GM19035 (cell line): ENCODE results near the gene ZRANB3.
"Not testable (repeated sequence)": the region's sequence is repeated elsewhere in the genome, so short reads cannot be mapped to it uniquely, and the experiment has no call there.

Experiments
- ATAC-seq: cut with Tn5 transposase; IDR thresholded peaks from one replicate; pipeline ENCODE4 v1.9.1; 2021; ENCODE audit not compliant: unreplicated experiment

Gene ZRANB3

DNA sequence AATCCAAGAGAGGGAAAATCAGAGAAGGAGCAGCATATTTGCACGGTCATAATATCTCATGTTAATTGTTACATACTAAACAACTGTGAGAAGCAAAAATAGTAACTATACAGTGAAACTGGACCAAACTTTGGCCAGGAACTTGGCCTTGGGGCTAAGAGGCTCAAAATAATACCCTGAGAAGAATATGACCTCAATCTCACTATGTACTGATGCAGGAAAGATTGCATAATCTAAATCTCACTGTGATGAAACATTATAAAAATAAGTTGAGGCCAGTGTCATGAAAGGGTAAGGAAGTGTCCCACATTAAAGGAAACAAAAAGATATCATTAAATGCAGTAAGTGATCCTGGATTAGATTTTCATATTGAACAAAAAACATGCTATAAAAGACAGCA is 36.5 kb downstream of the ZRANB3 start:
- no peak for ATAC-seq

DNA sequence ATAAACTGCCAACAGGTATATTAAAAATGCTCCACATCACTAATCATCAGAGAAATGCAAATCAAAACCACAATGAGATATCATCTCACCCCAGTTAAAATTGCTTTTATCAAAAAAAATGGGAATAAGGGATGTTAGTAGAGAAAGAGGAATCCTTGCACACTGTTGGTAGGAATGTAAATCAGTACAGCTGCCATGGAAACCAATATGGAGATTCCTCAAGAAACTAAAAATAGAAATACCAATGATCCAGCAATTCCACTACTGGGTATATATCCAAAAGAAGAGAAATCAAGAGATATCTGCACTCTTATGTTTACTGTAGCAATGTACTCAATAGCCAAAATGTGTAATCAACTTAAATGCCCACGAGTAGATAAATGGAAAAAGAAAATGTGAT is 40.6 kb downstream of the ZRANB3 start:
- no peak for ATAC-seq

DNA sequence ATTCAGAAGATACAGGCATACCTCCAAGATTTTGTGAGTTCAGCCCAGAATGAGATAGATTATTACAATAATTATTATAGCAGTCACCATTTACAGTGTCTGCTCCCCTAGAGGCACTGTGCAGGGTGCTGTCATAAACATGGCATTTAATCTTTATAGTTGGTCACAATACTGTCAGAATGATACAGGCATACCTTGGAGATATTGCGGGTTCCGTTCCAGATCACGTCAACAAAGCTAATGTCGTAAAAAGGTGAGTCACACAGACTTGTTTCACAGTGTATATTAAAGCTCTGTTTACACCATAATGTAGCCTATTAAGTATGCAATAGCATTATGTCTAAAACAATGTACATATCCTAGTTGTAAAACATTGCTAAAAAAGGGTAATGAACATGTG is 45.6 kb downstream of the ZRANB3 start:
- no peak for ATAC-seq

DNA sequence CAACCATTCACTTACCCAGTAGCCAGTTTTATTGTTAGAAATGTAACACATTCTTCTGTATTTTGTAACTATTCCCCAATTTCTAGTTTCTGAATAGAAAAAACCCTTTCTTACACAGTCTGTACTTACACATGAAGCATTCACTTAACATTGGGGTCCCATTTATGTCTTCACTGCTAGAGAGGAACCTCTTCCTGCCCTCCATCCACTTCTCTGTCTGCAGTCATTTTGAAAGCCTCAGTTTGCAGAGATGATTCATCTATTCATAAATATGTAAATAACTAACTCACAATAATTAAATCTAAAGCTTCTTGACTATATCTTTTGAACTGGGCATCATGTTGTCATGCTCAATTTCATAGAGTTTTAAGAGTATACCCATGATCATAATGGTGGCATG is 55.9 kb downstream of the ZRANB3 start:
- ATAC-seq, result no peak

DNA sequence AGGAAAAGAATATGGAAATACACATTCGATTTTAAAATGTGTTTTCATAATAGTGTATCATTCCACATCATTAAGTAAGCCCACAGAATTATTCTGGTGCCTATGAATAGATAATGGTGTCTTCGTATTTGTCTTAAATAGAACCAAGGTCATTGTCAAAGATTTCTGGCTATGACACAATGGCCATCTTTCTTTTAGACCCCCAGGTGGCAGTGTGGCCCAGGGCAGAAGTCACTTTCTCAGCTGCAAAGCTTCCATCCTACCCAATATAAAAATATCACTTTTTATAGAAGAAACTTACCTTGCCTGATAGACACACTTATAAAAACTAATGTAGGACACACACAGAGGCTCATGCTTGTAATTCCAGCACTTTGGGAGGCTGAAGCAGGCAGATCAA is 57.5 kb downstream of the ZRANB3 start:
- no peak for ATAC-seq

DNA sequence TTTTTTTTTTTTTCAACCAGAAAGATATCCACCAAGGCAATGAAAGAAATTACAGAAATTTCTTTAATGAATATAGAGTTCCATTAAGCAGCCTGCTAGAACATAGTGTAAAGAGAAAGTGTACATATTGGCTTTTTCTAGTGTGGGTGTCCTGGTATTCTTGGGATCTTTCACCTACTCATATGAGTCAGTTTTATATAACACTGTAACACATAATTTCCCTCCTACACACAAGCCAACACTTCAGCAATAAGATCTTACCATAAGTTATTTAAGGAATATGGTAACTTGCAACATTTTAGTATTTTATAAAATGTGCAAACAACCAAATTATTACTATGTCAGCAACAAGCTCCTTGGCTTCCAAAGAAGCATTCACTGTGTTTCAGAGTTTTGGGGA is 59.9 kb downstream of the ZRANB3 start:
- ATAC-seq, result no peak

DNA sequence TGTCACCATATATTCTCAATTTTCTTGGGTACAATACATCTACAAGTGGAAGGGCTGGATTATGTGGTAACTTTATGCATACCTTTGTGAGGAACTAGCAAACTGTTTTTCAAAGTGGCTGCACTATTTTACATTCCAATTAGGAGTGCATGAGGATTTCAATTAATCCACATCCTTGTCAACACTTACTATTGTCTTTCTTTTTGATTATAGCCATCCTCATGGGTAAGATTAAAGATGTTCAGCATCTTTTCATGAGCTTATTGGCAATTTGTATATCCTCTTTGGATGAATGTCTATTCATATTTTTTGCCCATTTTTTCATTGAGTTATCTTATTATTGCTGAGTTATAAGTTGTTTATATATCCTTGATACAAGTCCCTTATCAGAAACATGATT is 73.7 kb downstream of the ZRANB3 start:
- ATAC-seq, result no peak

DNA sequence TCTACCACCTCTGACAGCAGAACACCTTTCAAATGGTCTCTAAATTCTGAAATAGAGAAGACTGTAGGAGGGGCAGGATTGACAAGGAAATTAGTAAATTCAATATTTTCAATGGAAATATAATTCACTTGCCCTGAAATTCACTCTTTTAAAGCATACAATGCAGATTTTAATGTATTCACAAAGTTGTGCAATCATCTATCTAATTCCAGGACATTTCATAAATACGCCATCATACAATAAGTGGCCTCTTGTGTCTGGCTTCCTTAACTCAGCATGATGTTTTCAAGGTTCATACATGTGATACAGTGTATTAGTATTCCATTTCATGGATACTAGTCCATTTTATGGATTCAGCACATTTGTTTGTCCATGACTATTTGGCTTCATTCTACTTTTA is 74.2 kb downstream of the ZRANB3 start:
- no peak for ATAC-seq

DNA sequence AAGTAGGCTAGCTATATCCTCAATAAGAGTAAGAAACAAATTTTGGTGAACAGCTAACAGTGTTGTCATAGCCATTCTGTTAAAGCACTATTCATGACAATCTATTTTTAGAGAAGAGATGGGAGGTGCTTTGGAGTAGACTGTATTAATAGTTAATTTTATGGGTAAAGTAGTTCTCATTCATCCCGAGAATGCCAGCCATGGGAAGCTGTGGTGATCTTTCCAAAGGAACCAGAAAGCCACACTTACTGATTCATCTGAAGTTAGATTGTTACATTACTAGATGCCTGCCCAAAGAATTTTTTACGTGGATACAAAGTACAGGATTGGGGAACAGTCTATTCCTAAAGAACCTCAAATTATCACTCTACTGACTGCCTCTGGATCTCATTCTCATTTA is 74.6 kb downstream of the ZRANB3 start:
- ATAC-seq, result no peak

DNA sequence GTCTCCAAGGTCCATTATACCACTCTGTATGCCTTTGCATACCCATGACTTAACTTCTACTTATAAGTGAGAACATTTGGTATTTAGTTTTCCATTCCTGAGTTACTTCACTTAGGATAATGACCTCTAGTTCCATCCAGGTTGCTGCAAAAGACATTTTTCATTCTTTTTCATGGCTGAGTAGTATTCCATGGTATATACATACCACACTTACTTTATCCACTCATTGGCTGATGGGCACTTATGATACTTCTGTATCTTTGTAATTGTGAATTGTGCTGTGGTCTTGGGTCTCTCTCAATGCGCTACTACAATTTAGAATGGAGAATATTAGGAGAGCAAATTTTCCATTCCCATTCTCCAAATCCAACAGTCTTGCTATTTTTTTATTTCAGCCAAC is 76.4 kb downstream of the ZRANB3 start:
- ATAC-seq, result no peak

DNA sequence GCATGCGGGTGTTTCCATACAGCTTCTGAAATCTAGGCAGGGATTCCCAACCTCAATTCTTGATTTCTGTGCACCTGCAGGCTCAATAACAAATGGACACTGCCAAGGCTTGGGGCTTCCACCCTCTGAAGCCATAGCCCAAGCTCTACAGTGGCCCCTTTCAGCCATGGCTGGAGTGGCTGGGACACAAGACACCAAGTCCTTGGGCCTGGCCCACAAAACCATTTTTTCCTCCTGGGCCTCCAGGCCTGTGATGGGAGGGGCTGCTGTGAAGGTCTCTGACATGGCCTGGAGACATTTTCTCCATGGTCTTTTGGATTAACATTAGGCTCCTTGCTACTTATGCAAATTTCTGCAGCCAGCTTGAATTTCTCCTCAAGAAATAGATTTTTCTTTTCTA is 78.0 kb downstream of the ZRANB3 start:
- ATAC-seq, result not testable (repeated sequence)

DNA sequence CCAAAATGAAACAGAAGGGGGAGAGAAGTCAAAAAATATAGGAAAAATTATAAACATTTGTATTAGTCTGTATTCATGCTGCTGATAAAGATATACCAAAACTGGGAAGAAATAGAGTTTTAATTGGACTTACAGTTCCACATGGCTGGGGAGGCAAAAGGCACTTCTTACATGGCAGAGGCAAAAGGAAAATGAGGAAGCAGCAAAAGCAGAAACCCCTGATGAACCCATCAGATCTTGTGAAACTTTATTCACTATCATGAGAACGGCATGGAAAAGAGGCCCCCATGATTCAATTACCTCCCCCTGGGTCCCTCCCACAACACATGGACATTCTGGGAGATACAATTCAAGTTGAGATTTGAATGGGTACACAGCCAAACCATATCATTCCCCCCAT is 79.1 kb downstream of the ZRANB3 start:
- no peak for ATAC-seq

DNA sequence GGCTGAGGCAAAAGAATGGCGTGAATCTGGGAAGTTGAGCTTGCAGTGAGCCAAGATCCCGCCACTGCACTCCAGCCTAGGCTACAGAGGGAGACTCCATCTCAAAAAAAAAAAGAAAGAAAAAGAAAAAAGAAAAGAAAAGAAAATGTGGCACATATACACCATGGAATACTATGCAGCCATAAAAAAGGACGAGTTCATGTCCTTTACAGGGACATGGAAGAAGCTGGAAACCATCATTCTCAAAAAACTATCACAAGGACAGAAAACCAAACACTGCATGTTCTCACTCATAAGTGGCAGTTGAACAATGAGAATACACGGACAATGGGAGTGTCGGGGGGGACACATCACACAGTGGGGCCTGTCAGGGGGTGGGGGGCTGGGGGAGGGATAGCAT is 88.0 kb downstream of the ZRANB3 start:
- not testable (repeated sequence) for ATAC-seq

DNA sequence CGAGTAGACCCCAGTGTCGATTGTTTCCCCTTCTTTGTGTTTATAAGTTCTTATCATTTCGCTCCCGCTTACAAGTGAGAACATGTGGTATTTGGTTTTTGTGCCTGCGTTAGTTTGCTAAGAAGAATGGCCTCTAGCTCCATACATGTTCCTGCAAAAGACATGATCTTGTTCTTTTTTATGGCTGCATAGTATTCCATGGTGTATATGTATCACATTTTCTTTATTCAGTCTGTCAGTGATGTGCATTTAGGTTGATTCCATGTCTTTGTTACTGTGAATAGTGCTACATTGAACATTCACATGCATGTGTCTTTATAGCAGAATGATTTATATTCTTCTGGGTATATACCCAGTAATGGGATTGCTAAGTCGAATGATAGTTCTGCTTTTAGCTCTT is 95.9 kb downstream of the ZRANB3 start:
- not testable (repeated sequence) for ATAC-seq

DNA sequence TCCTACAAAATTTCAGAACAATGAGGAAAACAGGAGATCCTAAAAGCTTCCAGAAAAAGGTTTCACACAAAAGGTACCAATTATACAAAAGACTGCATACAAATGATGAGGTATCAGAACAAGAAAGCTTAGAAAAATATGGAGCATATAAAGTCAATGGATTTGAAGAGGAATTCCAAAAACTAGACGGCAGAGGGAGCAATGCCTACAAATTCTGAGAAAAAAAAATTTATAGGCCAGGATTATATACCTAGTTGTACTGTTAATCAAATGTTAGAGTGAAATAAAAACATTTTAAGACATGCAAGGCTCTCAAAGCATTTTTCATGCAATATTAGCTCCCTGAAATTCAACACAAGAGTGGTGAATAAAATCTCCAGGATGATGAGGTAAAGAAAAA is 106.2 kb downstream of the ZRANB3 start:
- ATAC-seq, result no peak

DNA sequence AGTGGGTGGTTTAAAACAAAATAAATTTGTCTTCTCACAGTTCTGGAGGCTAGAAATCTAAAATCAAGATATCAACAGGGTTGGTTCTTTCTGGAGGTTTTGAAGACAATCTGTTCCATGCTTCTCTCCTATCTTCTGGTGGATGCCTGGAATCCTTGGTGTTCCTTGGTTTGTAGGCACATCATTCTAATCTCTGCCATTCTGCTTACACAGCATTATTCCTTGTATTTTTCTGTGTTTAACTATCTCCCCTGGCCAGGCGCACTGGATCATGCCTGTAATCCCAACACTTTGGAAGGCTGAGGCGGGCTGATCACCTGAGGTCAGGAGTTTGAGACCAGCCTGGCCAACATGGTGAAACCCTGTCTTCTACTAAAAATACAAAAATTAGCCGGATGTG is 108.1 kb downstream of the ZRANB3 start:
- ATAC-seq, result no peak

DNA sequence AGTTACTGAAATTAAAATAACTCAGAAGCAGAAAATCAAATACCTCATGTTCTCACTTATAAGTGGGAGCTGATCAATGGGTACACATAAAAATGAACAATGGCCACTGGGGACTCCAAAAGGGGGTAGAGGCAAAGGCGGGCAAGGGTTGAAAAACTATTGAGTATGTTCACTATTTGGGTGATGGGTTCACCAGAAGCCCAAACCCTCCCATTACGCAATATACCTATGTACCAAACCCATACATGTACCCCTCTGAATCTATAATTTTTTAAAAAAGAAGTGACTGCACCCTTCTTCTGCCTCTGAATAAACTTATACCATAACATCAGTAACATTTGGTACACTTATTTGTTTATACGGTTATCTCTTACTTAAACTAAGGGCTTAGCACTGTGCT is 119.4 kb downstream of the ZRANB3 start:
- no peak for ATAC-seq

DNA sequence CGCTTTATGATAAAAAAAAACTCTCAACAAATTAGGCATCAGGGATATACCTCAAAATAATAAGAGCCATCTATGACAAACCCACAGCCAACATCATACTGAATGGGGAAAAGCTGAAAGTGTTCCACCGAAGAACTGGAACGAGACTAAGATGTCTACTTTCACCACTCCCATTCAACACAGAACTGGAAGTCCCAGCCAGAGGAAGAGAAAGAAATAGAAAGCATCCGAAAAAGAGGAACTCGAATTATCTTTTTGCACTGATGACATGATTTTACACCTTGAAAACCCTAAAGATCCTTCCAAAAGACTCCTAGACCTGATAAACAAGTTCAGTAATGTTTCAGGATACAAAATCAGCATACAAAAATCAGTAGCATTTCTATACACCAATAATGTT is 121.6 kb downstream of the ZRANB3 start:
- no peak for ATAC-seq

DNA sequence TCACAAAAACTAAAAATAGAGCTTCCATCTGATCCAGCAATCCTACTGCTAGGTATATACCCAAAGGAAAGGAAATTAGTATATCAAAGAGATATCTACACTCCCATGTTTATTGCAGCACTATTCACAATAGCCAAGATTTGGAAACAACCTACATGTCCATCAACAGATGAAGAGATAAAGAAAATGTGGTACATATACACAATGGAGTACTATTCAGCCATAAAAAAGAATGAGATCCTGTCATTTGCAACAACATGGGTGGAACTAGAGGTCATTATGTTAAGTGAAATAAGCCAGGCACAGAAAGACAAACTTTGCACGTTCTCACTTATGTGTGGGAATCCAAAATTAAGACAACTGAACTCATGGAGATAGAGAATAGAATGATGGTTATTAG is 134.8 kb downstream of the ZRANB3 start:
- ATAC-seq, result not testable (repeated sequence)

DNA sequence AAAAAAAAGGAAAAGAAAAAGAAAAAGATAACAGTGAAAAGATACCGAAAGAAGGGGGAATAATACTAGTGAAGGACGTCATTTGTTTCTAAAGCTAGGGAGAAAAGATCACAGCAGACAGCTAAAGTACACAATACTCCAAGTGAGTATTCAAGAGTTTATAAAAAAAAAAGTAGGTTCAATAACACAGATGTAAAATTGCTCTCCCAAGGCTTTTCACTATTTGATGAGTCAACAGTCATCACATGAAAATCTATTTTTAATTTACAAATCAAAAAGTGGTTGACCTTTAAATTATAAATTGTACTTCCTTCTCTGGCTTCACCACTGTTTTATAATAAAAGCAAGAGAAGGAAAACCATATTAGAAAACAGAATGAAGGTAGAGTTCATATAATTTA is 144.0 kb downstream of the ZRANB3 start:
- ATAC-seq, result no peak

DNA sequence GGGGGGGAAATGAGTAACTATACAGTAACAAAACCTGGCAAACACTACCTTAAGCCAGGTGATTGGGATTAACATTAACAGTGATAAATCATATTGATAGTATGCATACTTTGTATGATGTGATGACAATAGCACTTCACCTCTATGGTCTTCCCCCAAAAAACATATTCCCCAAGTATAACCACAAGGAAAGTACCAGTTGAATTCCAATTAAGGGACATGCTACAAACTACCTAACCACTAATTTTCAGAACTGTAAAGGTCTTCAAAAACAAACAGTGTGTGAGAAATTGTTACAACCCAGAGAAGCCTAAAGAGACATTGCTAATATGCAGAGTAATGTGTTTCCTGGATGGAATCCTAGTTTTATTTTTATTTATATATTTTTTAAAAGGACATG is 152.4 kb downstream of the ZRANB3 start:
- ATAC-seq, result no peak

DNA sequence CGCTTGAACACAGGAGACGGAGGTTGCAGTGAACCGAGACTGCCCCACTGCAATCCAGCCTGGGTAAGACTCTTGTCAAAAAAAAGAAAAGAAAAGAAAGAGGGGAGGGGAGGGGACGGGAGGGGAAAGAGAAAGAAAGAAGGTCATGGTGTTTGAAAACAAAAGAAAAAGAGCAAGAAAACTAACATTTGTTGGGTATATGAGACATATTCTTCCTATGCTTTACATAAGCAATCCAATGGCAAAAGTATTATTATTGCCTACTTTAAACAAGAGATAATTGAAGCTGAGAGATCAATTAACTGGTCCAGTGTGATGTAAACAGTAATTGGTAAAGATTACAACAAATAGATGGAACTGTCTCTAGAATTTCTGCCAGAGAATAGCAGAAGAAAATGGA is 157.3 kb downstream of the ZRANB3 start:
- ATAC-seq, result no peak

DNA sequence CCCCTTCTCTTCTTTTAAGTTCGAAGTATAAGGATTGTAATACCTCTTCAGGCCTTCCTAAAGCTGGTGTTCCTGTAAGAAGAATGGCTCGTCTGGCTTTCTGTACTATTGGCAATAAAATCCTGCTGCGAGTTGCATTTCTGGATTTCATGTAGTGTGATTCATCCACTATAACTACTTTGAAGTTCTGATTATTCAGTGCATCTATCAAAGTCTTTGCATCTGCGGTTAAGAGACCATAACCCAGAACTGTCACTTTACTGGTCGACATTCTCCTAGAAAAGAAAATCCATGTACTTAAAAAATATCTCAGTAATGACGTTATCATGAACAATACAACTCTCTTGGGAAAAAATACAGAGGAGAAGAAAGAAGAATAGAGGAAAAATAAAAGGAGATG is 181.1 kb downstream of the ZRANB3 start:
- no peak for ATAC-seq

DNA sequence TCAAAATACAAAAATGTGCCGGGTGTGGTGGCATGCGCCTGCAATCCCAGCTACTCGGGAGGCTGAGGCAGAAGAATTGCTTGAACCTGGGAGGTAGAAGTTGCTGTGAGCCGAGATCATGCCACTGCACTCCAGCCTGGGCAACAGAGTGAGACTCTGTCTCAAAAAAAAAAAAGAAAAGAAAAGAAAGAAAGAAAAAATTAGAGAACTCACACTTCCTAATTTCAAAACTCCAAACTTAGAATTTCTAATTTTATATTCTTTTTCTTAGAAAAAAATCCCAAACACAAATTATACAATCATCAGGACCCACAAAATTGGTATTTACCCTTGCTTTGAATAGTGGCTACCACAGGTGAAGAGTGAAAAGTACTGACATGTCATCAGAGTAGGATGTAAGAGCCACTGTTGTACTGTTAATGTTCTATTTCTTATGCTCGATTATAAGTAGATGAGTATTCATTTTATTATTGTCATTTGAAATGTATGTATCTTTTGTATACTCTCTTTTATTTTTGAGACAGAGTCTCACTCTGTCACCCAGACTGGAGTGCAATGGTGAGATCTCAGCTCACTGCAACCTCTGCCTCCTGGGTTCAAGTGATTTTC is 182.8 kb downstream of the ZRANB3 start:
- not testable (repeated sequence) for ATAC-seq
